EH (cell line): Measurements from ENCODE around the gene ALX4.

Experiments
- DNase-seq: peaks from one replicate; pipeline ENCODE4 v3.0.0-alpha.2; 2015; ENCODE audit warnings: low read depth

The ALX4 gene

DNA sequence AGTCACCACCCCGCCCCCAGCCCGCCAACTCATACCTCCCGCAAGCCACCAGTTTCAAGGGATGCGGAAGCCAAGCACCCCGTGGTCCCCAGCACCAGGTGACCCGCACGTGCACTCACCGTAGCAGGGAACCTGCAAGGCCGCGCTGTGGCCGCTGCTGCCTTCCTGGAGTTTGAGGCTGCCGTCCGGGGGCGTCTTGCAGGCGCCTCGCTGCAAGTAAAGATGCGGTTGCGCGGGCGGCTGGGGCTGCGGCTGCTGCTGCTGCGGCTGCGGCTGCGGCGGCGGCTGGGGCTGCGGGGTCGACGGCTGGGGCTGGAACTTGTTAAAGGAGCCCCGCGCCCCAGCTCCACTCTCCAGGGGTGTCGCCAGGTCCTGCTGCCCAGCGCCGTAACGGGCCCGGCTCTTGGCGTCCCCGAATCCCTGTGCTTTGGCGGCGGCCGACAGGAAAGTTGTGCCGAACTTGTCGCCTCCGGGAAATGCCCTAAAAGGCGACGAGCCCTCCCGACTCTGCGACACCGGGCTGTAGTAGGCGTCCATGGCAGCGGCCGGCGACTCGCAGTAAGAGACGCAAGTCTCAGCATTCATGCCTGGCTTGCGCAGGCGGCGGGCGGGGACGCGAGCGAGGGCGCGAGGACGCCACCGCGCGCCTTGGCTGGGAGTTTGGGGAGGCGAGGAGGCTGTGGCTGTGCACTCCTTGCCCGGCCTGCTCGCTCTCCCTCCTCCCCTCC lies at the start of gene ALX4:
ALX4 (minus strand) TSS at position 662 of the 728 bp plus-strand sequence; CDS start at position 585, 77 bp downstream.
- DNase-seq = peak; percentile 80

DNA sequence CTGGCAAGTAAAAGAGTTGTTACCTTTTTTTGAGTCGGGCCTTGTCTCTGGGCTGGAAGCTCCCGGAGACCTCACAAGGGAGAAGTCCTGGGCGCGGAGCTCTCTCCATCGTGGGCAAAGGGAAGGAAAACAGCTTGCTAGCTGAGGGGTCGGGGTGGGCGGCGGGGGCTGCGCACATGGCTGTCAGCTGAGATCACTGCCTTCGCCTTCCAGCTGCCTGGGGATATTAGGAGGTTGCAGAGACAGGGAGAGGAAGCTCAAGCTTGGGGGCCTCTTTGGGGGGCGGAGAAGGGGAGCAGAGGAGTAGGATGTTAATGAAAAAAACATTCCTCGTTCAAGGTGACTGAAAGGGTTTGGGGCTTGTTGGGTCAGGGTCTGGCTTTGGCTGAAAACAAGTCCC lies 49.2 kb upstream of the ALX4 start:
- DNase-seq = no peak

DNA sequence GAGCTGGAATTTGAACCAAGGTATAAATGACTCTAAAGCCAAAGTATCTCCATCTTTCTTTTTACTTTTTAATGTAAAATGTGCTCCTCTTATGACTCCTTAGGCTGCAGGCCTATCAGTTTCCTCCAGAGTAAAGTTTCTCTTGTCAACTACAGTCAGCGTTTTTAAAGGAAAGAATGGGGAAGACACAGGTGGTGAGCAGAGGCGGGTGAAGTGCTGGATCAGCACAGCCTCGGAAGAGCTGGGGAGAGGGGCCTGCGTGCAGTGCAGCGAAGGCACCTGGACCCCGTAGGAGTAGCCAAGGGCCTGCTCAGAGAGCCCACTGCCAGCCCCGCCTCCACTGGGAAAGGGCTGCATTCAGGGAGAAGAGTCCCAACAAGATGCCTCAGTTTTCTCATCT lies 48.8 kb upstream of the ALX4 start:
- DNase-seq = no peak

DNA sequence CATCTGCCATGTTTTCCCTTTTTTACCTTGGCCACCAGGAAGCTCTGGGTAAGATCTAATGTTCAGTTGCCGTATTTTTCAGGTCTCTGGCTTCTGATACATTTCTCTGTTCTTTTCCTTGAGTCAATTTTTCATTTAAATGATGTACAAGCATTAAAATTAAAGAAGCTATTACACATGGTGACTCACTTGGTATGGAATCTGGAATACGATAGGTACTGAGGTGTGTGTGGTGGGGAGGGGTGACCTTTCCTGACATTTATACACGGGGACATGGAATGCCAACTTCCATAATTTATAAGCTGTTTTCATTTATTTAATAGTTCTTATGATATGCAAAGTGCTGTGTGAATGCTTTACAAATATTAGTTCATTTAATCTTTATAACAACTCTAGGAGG lies 47.8 kb upstream of the ALX4 start:
- no peak for DNase-seq

DNA sequence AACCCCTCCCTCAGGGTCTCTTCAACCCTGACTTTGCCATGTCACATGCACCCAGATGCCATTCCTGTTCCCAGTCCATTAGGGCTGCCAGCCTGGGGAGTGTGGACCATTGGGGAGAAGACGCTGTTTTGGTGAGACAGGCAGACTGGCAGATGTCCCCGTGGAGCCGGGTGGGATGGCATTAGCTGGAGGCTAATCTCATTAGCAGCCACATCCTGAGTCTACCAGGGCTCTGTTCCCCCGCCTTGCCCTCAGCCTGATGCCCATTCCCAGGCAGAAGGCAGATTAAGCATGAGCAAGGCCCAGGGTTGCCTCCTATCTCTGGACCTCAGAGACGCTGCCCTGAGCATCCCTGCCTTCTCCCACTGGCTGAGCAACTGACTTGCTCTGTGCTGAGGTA lies 46.4 kb upstream of the ALX4 start:
- DNase-seq = no peak

DNA sequence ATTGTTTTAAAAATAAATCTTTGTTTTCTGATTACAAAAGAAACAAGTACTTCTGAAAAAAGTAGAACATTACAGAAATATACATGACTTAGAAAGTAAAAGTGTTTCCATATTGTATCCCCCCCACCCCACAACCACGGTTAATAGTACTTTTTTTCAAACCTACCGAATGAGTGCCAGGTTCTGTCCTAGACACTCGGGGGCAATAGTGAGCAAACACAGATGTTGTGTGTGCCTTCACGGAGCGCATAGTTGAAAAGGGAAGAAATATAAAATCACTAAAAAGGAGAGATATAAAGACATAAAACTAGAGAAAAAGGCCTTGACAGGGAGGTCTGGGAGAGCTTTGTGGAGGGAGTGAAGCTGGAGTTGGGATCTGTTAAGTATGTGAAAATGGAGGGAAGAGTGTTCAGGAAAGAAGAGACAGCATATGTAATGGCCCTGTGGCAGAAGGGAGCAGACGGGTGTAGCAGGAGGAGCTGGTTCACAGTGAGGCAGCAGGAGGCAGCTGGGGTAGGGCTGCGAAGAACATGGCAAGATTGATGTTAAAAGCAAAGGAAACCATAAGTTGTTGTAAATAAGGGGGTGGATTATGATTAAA lies 42.1 kb upstream of the ALX4 start:
- no peak for DNase-seq

DNA sequence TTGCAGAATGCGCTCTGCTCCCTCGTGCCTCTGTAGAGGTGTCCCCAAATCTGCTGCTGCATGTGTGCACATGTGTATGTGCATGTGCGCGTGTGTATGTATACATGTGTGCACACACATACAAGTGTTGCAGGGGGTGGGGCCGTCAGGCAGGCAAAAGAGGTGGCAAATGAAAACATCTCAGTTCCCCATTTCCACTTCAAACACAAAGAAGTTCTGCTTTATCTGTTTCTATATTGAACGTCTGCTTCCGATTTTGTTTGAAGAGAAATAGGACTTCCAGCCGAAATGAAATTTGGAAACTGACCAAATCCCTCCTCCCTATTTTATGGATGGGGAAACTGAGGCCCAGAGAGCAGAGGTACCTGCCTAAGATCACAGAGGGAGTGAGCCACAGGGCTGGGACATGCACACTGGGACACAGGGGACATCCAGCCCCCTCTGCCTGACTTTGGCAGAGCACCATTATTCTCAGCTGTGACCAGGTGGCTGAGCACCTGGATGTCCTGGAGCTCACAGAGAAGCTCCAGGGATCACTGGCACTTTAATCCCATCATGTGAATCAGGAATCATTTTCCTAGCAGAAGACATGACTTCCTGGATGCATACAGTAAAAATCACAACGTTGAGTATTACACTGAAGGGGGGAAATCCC lies 41.2 kb upstream of the ALX4 start:
- no peak for DNase-seq

DNA sequence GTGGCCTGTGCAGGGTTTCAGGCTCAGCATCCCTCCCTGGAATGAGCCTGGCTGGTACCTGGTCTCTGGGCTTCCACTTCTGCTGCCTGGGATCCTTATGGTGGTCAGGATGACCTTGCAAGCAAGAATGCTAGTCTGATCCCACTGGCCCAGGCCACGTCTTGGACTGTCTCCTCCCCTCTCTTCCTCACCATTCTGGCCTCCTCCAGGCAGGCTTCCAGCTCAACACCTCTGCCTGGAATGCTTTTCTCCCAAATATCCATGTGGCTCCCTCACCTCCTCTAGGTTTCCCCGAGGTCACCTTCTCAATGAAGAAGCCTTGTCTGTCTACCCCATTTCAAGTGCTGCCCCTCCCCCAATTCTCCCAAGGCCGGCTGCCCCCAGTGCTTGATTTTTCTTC lies 39.4 kb upstream of the ALX4 start:
- no peak for DNase-seq

DNA sequence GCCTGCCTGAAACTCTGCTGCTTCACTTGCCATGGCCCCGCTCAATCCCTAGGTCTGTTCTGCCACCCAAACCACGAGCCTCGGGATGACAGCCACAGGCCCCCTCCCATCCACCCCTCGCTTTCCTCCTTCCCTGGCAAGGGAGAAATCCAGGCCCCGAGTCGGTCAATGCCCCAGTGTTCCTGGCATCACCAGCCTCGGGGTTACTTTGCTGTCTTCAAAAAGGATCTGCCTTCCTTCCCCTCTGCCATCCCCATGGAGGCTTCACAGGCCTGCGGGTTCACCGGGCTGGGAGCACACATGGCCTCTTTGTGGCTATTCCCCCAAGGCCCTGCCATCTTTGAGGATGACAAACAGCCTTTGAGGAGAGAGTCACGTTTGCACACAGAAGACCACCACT lies 38.8 kb upstream of the ALX4 start:
- DNase-seq = no peak

DNA sequence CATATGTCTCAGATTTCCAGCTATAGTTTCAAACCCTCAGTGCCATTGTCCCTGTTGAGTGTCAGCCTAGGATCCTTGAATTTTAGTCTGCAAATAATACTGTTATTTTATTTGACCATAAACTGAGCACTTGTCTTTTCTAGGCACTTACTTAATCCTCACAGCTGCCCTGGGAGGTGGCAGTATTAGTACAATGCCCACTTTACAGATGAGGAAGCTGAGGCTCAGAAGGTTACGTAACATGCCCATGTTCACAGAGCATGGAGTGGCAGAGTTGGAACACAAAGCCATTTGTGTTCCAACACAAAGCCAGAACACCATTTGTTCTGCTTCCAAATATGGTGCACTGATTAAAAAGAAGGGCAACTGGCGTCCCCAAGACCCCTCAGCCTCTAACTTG lies 38.2 kb upstream of the ALX4 start:
- no peak for DNase-seq

DNA sequence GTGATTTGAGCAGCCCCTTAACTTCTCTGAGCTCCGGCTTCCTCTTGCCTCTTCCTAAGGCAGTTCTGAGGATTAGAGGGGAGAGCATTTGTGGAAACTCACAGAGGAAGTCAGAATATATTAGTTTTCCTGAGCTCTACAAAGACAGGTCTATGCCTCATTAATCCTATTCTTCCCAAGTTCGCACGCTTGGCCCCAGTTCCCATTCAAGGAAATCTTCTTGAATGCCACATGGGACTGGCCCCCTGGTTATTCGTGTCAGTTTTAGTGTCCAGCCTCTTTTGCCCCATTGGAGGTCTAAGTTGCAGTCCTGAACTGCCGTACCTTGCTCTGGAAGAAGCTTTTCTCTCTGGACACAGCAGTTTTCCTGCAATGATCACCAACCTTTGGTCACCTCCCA lies 37.6 kb upstream of the ALX4 start:
- DNase-seq = no peak

DNA sequence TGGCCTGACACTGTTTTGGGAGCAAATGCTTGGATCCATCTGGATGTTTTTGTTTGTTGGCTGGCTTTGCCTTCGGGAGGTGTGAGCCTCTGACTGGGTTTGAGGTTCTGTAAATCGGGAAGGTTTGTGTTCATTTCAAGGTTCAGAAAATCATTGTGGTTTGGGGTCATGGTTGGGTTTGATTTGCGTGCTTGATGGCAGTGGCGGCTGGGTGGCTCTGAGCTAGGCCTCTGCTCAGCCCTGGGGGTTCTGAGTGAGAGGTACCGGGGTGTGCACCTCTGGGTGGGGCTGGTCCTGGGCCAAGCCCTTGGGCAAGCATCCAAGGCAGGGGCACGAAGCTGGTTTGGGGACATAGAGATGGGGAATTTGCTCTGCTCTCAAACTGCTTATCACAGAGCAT lies 37.0 kb upstream of the ALX4 start:
- no peak for DNase-seq

DNA sequence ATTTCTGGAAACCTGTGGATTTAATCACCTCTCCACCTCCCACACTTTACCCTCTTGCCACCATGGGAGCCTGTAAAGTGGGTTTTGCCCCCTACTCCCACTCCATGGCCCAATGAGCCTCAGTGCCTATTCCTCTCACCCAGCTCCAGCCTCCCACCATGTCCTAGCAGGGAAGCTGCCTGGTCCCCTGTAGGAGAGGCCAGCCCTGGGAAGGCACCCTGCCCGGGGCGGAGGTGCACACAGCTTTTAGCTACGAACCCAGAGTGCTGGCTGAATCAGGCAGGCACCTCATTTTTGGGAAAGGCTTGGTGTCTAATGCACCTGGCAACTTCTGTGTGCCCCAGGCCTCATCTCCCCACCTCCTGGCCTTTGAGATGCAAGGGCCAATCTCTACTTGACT lies 35.8 kb upstream of the ALX4 start:
- DNase-seq = no peak

DNA sequence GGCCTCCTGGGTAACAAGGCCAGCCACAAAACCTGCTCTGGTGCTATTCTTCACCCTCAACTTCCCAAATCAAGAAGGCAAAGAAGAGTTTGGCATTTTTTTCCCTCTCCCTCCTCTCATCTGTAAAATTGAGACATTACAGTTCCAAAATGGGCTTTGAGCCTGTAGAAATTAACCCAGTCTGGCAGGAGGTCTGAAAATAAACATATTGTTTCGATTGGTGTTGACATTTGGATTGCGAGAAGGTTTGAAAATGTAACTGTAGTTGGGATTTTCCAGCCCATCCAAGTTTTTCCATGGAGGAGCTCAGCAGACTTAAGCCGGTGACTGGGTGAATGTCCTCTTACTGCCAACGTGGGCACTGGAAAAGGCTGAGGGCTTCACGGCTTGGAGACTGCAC lies 35.0 kb upstream of the ALX4 start:
- DNase-seq = no peak

DNA sequence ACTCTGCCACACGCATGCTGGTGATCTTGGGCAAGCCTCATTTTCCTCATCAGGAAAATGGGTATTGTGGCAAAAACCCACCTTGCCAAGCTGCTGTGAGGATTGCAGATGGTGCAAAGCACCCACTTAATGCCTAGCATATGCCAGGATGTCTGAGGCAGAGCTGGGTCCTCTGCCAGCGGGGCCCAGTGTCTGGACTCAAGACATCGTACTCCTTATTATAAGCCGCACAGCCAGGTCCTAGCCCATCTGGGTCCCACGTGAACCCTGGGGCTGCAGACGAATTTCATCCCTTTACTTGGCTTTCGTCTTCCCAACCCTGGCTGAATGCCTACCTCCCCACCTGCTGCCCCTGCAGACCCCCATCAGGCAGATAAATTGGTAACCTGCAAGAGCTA lies 34.5 kb upstream of the ALX4 start:
- DNase-seq = no peak

DNA sequence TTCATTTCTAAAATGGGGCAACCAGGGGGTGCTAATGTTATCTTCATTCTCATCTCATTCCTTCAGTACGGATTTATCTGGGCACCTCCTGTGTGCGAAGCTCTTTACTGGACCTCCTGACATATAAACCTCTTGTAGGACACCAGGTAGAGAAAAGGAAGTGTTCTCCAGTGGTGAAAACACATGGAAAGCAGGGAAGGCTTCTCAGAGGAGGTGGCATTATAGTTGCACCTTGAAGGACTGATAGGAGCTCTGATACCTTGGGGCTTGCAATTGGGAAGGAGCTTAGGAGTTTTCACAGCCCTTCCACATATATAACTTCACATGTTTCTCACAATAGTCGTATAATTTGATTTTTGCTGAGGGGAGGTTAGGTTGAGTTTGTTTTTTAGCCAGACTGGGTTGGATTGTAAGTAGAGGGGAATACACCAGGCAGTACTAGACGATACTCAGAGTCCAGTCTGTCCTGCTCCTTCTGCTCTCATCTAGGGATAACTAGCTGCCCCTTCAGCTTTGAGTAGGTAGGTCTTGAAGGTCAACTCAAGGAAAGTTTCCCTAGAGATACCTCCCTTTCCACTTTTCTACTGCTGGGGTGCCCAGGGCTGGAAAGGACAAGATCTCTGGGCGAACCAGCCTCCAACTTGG lies 34.0 kb upstream of the ALX4 start:
- DNase-seq = no peak

DNA sequence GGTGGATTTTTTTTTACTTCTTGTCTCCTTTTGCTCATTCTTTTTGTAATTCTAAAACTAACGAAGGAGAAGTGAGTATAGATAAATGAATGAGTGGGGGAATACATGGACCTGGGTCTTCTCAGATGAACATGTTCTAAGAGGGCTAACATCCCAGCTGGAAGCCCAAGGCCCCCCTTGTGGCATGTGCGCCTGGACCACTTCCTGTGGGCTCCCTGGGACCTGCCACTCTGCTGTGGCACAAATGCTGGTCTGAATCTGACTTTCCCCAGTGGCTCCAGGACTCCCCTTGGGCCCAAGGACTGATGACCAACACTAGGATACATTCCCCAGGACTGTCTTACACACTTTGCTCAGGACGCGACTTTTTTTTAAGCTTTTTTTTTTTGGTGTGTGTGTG lies 32.7 kb upstream of the ALX4 start:
- no peak for DNase-seq

DNA sequence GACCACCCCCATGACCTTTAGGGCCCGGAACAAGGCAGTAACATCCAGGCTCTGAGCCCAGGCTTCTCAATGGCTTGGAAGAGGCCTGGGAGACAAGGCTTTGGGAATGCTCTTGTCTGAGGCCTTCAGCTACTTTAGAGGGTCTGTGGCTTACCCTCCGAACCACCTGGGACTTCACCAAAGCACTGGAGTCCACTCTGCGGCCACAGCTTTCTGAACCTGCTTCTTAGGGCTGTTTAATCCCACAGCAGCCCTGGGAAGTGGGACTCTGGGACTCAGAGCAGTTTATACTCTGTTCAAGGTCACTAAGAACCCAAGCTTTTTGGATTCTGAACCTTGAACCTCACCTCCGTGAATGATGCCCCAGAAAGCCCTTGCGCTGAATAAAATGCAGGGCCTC lies 30.7 kb upstream of the ALX4 start:
- DNase-seq = no peak

DNA sequence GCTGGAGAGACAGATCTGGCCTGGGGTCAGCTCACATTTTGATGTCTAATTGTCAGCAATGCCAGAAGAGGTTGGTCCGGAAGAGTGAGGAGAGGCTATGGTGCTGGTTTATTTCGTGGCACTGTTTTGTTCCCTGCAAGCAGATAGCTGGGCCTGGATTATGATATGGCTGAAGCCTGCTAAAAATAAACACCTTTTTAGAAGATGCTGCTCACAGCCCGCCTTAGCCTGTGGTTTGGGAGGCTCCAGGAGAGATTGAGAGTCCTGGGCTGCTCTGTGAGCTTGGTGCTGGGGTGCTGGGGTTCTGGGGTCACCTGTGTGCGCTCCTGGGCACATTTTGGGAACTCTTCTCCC lies 29.6 kb upstream of the ALX4 start:
- no peak for DNase-seq

DNA sequence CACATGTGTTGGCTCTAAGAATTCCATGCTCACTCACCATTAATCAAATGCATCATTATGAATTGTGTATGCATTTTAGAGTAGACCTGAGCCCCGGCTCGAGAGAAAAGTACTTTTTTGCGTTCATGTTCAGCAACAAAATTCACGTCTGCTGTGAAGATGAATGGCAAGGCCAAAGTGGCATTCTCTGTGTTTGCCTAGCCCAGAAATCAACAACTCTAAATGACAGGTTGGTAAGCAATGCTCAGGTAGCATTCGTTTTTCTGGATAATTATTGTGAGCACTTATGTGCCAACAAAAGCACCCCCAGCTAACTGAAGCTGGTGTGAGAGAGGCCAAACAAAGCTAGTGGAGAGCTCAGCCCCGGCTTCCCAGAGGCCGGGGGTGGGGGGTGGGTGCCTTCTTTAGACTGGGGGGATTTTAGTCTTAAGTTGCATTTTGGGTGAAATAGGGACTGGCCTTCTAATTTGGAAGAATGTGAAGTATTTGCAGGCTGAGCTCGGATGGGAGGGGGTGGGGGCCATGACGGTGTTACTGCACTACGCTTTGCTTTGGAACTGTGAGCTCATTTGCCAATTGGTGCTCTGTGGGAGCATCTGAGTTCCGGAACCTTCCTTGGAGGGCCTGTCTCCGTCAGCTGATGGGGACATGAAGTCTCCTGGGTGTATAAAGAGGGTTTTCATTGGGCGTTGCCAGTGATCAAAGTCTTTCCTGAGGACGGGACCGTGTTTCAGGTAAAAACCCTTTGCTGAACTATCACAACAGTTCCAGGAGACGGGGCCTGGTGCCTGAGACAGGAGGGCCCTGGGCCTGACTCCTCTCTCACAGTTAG lies 29.0 kb upstream of the ALX4 start:
- DNase-seq = no peak

DNA sequence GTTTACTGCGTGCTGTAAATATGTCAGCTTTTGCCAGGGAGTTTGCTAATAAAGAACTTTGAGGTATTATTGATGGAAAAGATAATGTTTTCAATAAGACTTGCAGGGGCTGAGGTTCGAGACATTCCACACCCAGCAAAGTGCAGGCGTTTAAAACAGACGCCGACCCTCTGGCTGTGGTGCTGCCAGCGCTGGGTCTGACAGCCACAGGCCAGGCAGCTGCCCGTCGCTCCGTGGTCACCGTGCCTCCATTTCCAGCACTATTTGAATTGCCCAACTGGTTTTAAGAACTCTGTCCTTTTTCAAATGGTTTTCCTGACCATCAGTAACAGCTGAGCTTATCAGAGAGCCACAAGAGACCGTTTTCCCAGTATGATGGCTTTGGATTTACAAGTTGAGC lies 28.1 kb upstream of the ALX4 start:
- DNase-seq = no peak

DNA sequence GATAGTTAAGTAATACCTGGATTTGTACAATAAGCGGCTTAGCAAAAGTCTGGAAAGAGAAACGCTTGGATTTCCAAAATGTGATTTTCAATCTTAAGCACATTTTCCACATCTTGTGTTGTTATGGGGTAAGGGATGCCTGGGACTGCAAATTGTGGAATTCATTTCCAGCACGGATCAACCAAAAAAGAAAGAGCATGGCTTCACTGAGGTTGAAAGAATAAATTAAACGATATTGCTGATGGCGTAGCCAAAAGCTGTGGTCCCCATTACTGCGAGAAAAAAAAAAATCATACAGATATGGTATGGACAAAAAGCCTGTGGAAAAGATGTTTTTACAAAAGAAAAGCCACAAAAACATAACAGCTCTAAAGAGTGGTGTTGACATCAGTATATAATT lies 26.0 kb upstream of the ALX4 start:
- no peak for DNase-seq
